Colonic mucosa (tissue), 4 donors: ENCODE measurements around the gene LILRA5. TPM values are rescaled to one million over a fixed set of nuclear protein-coding genes. Genes with fewer than 3 reads are reported as not detected.

Experiments
- DNase-seq: peaks from one replicate; pipeline ENCODE4 v3.0.0-alpha.2; 2020
- H3K27ac ChIP-seq: fragments of 200-600 bp; one replicate; pipeline ENCODE4 v1.8.0; 2021
- H3K27me3 ChIP-seq: fragments of 200-600 bp; one replicate; pipeline ENCODE4 v1.8.0; 2021
- H3K36me3 ChIP-seq: fragments of 200-600 bp; one replicate; pipeline ENCODE4 v1.8.0; 2021
- H3K4me1 ChIP-seq: fragments of 200-600 bp; one replicate; pipeline ENCODE4 v1.8.0; 2021; ENCODE audit warnings: mild to moderate bottlenecking
- H3K4me3 ChIP-seq: fragments of 200-600 bp; one replicate; pipeline ENCODE4 v1.8.0; 2021
- H3K9ac ChIP-seq, 2 donors: one replicate each; pipeline ENCODE4 v1.7.0; 2013; ENCODE audit warnings: control low read depth in 2 of 2, low read depth in 2 of 2, low read length in 2 of 2
- H3K9me3 ChIP-seq: fragments of 200-600 bp; one replicate; pipeline ENCODE4 v1.8.0; 2021
- intact Hi-C: fragments of 100-400 bp; cut with DNase I; formaldehyde crosslinking; loops from one replicate; pipeline ENCODE4 v1.14.1; 2022
- total RNA-seq, 2 donors: library from RNA; stranded (reverse); fragmentation: NEBNext Ultra II Directional in 1 of 2; extraction: Animal tissue kit (Norgen Biotek cat#: 25700) in 1 of 2; gene quantifications; one replicate each; pipeline ENCODE4 v1.2.1, GENCODE V29; 2021
- TF ChIP-seq, protein P1 (sequence below): fragments of 200-600 bp; IDR thresholded peaks from one replicate; pipeline ENCODE4 v1.8.0; 2022; ENCODE audit warnings: antibody characterized with exemption, mild to moderate bottlenecking
- donor health status: healthy.
- donor health status: DM: no; HTN: no; CAD: no.
- donor health status: DM: no; HTN: no; CAD: no.

The LILRA5 gene
- total RNA-seq, 2 donors from 2014 or later, result 0.42 to 2.7 TPM

DNA sequence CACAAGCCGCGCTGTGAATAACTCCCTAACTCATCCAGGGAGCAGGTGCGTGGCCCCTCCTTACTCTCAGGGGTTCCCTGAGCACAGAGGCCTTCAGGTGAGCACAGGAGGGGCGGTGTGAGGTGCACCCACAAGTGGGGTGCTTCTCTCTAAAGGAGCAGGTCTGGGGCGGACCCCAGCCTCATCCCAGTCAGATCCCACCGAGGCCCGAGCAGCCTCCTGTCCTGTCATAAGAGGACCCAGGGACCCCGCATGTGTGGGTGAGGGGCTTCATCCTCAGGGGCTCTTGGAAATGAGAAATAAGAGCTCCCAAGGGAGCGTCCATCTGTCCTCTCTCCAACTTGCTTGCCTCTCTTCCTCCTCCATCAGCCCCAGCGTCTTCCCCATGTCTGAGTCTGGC lies 3.0 kb upstream of the LILRA5 start:
- H3K4me3 ChIP-seq, result no peak overlapping the region
- H3K9ac ChIP-seq, result no peak overlapping the region
- intact Hi-C loops, result no loop called here
- H3K27me3 ChIP-seq, result no peaks in the 10 kb centered on the region
- no peaks in the 10 kb centered on the region for H3K36me3 ChIP-seq
- H3K9me3 ChIP-seq, result no peaks in the 10 kb centered on the region
- DNase-seq, result no peak
- no peaks in the 10 kb centered on the region for H3K4me1 ChIP-seq
- H3K27ac ChIP-seq, result no peak overlapping the region
- TF ChIP-seq, protein P1, sequence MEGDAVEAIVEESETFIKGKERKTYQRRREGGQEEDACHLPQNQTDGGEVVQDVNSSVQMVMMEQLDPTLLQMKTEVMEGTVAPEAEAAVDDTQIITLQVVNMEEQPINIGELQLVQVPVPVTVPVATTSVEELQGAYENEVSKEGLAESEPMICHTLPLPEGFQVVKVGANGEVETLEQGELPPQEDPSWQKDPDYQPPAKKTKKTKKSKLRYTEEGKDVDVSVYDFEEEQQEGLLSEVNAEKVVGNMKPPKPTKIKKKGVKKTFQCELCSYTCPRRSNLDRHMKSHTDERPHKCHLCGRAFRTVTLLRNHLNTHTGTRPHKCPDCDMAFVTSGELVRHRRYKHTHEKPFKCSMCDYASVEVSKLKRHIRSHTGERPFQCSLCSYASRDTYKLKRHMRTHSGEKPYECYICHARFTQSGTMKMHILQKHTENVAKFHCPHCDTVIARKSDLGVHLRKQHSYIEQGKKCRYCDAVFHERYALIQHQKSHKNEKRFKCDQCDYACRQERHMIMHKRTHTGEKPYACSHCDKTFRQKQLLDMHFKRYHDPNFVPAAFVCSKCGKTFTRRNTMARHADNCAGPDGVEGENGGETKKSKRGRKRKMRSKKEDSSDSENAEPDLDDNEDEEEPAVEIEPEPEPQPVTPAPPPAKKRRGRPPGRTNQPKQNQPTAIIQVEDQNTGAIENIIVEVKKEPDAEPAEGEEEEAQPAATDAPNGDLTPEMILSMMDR, result no peak

DNA sequence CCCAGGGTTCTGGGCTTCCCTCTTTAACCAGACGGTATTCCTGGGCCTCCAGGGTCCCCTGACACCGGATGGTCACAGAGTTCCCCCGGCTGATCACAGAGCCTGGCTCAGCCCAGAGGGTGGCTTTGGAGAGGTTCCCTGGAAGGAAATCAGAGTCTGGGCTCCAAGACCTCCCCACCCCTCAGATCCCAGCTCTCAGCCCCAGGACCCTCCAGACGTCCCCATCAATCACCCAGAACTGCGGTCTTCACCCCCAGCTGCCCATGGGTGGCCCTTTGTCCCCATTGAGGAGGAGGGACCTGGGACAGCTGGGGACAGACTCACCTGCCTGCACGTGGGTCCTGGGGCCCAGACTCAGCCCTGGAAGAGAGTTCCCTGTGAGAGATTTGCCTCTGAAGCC lies 955 bp downstream of the LILRA5 start:
- no peaks in the 10 kb centered on the region for H3K27me3 ChIP-seq
- H3K4me3 ChIP-seq, result no peak overlapping the region
- H3K9ac ChIP-seq, result no peak overlapping the region
- intact Hi-C loops, result no loop called here
- DNase-seq, result no peak
- no peaks in the 10 kb centered on the region for H3K36me3 ChIP-seq
- H3K9me3 ChIP-seq, result no peaks in the 10 kb centered on the region
- TF ChIP-seq, protein P1, result no peak
- H3K4me1 ChIP-seq, result no peaks in the 10 kb centered on the region
- no peak overlapping the region for H3K27ac ChIP-seq

DNA sequence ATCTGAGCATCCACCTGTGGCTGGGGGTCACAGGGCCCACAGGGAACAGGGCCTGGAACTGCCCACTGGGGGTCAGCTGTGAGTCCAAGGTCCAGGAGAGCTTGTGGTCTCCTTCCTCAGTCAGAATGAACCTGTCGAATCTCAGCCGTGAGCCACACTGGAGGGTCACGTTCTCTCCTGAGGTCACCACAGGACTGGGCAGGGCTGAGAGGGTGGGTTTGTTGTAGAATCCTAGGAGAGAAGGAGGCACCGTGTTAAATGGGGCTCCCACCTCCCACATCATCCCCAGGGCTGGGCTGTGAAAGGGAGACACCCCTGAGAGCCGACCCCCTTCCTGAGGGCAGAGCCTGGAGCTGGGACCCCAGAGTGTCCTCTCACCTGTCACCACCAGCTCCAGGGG lies 1.5 kb downstream of the LILRA5 start:
- DNase-seq, result no peak
- intact Hi-C loops, result no loop called here
- Histone ChIP-seq H3K4me1 (no peaks in the 10 kb centered on the region), H3K9me3 (no peaks in the 10 kb centered on the region), H3K27ac (no peak overlapping the region), H3K27me3 (no peaks in the 10 kb centered on the region), H3K9ac (no peak overlapping the region), H3K36me3 (no peaks in the 10 kb centered on the region), H3K4me3 (no peak overlapping the region)
- TF ChIP-seq, protein P1, result no peak

DNA sequence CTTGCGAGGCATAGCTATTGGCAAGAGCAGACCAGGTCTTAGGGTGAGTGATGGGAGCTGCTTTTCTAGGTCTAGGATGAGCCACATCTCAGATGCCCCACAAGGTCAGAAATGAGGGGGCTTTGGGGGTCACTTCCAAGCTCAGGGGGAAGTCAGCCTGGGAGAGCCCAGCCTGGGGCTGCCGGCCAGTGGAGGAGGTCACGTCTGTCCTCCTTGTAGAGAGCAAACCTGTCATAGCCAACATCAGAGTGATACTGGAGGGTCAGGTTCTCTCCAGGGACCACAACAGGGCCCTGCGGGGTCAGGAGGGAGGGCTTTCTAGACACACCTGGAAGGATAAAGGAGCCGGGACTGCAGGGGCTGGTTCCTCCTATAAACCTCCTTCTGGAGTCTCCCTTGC lies 2.4 kb downstream of the LILRA5 start:
- Histone ChIP-seq H3K27me3 (no peaks in the 10 kb centered on the region), H3K9me3 (no peaks in the 10 kb centered on the region), H3K27ac (no peak overlapping the region), H3K9ac (no peak overlapping the region), H3K4me1 (no peaks in the 10 kb centered on the region), H3K4me3 (no peak overlapping the region), H3K36me3 (no peaks in the 10 kb centered on the region)
- TF ChIP-seq, protein P1, result no peak
- DNase-seq, result no peak
- intact Hi-C loops, result no loop called here

DNA sequence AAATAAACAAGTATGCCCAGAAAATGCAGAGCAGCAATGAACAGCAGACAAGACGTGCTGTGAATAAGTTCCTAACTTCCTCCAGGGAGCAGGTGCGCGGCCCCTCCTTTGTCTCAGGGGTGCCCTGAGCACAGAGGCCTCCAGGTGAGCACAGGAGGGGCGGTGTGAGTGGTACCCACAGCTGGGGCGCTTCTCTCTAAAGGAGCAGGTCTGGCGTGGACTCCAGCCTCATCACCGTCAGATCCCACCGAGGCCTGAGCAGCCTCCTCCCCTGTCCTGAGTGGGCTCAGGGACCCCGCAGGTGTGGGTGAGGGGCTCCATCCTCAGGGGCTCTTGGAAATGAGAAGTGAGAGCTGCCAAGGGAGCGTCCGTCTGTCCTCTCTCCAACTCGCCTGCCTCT lies 3.2 kb downstream of the LILRA5 start:
- Histone ChIP-seq H3K27me3 (no peaks in the 10 kb centered on the region), H3K9ac (no peak overlapping the region), H3K4me3 (no peak overlapping the region), H3K4me1 (no peaks in the 10 kb centered on the region), H3K9me3 (no peaks in the 10 kb centered on the region), H3K27ac (no peak overlapping the region), H3K36me3 (no peaks in the 10 kb centered on the region)
- TF ChIP-seq, protein P1, result no peak
- intact Hi-C loops, result no loop called here
- DNase-seq, result no peak
